H9 (cell line): ENCODE data around the gene MOB1B. TPM values are rescaled to one million over a fixed set of nuclear protein-coding genes. Genes with fewer than 3 reads are reported as not detected.

Experiments
- DNase-seq: peaks from one replicate; pipeline ENCODE4 v3.0.0-alpha.2; 2017
- H2AFZ ChIP-seq: one replicate; pipeline ENCODE4 v1.6.1; 2013; ENCODE audit warnings: mild to moderate bottlenecking, low read length, control low read depth, moderate library complexity
- H2AK5ac ChIP-seq: 2 replicates; pipeline ENCODE4 v1.6.1; 2013; ENCODE audit warnings: low read length, control low read depth, mixed read lengths; ENCODE audit not compliant: insufficient read length
- H2BK120ac ChIP-seq: one replicate; pipeline ENCODE4 v1.6.1; 2013; ENCODE audit warnings: low read depth, mild to moderate bottlenecking, low read length, control low read depth, inconsistent platforms; ENCODE audit not compliant: poor library complexity, severe bottlenecking
- H2BK12ac ChIP-seq: 2 replicates; pipeline ENCODE4 v1.6.1; 2013; ENCODE audit warnings: low read length, control low read depth, mixed read lengths, low read depth; ENCODE audit not compliant: insufficient read length
- H2BK15ac ChIP-seq: 2 replicates; pipeline ENCODE4 v1.6.1; 2013; ENCODE audit warnings: low read depth, low read length, control low read depth
- H2BK20ac ChIP-seq: one replicate; pipeline ENCODE4 v1.6.1; 2013; ENCODE audit warnings: low read depth, mild to moderate bottlenecking, low read length, control low read depth, inconsistent platforms; ENCODE audit not compliant: poor library complexity, severe bottlenecking
- H2BK5ac ChIP-seq: 2 replicates; pipeline ENCODE4 v1.6.1; 2013; ENCODE audit warnings: low read length, control low read depth, mixed read lengths; ENCODE audit not compliant: insufficient read length
- H3K14ac ChIP-seq: 2 replicates; pipeline ENCODE4 v1.6.1; 2013; ENCODE audit warnings: low read length, control low read depth; ENCODE audit not compliant: insufficient read depth
- H3K18ac ChIP-seq: 2 replicates; pipeline ENCODE4 v1.6.1; 2013; ENCODE audit warnings: low read depth, mild to moderate bottlenecking, mixed read lengths, low read length, control low read depth; ENCODE audit not compliant: insufficient read length
- H3K23ac ChIP-seq: 2 replicates; pipeline ENCODE4 v1.6.1; 2013; ENCODE audit warnings: low read length, control low read depth, mixed read lengths, low read depth; ENCODE audit not compliant: insufficient read length
- H3K23me2 ChIP-seq: 2 replicates; pipeline ENCODE4 v1.6.1; 2013; ENCODE audit warnings: low read depth, mild to moderate bottlenecking, mixed read lengths, low read length, control low read depth; ENCODE audit not compliant: insufficient read length, poor library complexity, severe bottlenecking
- H3K27ac ChIP-seq: 2 replicates; pipeline ENCODE4 v1.5.1; 2013; ENCODE audit warnings: low read length, control low read depth, mixed read lengths, low read depth; ENCODE audit not compliant: insufficient read length
- H3K27me3 ChIP-seq: 2 replicates; pipeline ENCODE4 v1.6.1; 2013; ENCODE audit warnings: low read length, control low read depth, inconsistent platforms; ENCODE audit not compliant: insufficient read depth
- H3K4ac ChIP-seq: 2 replicates; pipeline ENCODE4 v1.6.1; 2013; ENCODE audit warnings: low read depth, mild to moderate bottlenecking, control low read depth, inconsistent platforms, low read length, moderate library complexity
- H3K4me1 ChIP-seq: 2 replicates; pipeline ENCODE4 v1.6.1; 2013; ENCODE audit warnings: low read length, control low read depth, inconsistent platforms; ENCODE audit not compliant: insufficient read depth
- H3K4me2 ChIP-seq: 2 replicates; pipeline ENCODE4 v1.6.1; 2013; ENCODE audit warnings: low read length, control low read depth, mixed read lengths; ENCODE audit not compliant: insufficient read length, insufficient read depth
- H3K56ac ChIP-seq: 2 replicates; pipeline ENCODE4 v1.6.1; 2013; ENCODE audit warnings: low read depth, mild to moderate bottlenecking, mixed read lengths, low read length, control low read depth; ENCODE audit not compliant: insufficient read length
- H3K79me1 ChIP-seq: 2 replicates; pipeline ENCODE4 v1.6.1; 2013; ENCODE audit warnings: low read depth, mild to moderate bottlenecking, moderate library complexity, low read length, control low read depth, inconsistent platforms; ENCODE audit not compliant: insufficient read depth, poor library complexity, severe bottlenecking
- H3K79me2 ChIP-seq: 2 replicates; pipeline ENCODE4 v1.6.1; 2013; ENCODE audit warnings: low read length, control low read depth, inconsistent platforms; ENCODE audit not compliant: insufficient read depth
- H3K9ac ChIP-seq: 2 replicates; pipeline ENCODE4 v1.6.1; 2013; ENCODE audit warnings: low read length, control low read depth, mixed read lengths; ENCODE audit not compliant: insufficient read length; ENCODE audit errors: extremely low read depth
- H3K9me3 ChIP-seq: one replicate; pipeline ENCODE4 v1.6.1; 2013; ENCODE audit warnings: low read depth, low read length, inconsistent platforms; ENCODE audit not compliant: control insufficient read depth
- H3T11ph ChIP-seq: one replicate; pipeline ENCODE4 v1.6.1; 2013; ENCODE audit warnings: mild to moderate bottlenecking, low read length, control low read depth, inconsistent platforms
- H4K20me1 ChIP-seq: one replicate; pipeline ENCODE4 v1.6.1; 2013; ENCODE audit not compliant: control insufficient read depth, insufficient read length, insufficient read depth
- H4K5ac ChIP-seq: 2 replicates; pipeline ENCODE4 v1.6.1; 2013; ENCODE audit warnings: low read depth, mild to moderate bottlenecking, mixed read lengths, low read length, control low read depth; ENCODE audit not compliant: insufficient read length
- H4K8ac ChIP-seq: replicated peaks from 2 replicates; pipeline ENCODE4 v1.6.1; 2013; ENCODE audit warnings: low read length, control low read depth, mixed read lengths, low read depth; ENCODE audit not compliant: insufficient read length
- H4K91ac ChIP-seq: 2 replicates; pipeline ENCODE4 v1.6.1; 2013; ENCODE audit warnings: low read depth, mild to moderate bottlenecking, moderate library complexity, mixed read lengths, low read length, control low read depth; ENCODE audit not compliant: insufficient read length
- H3K27ac Mint-ChIP-seq, 3 experiments: 2 replicates in 2 of 3; 3 replicates in 1 of 3; pipeline ENCODE4 v1.8.0; 2020 to 2021; ENCODE audit warnings: mixed read lengths in 3 of 3, mild to moderate bottlenecking in 1 of 3, moderate library complexity in 1 of 3
- H3K27me3 Mint-ChIP-seq: 2 replicates; pipeline ENCODE4 v1.8.0; 2021; ENCODE audit warnings: low read depth, mild to moderate bottlenecking, moderate library complexity, mixed read lengths
- H3K36me3 Mint-ChIP-seq, 3 experiments: 2 replicates in 2 of 3; 3 replicates in 1 of 3; pipeline ENCODE4 v1.8.0; 2020 to 2021; ENCODE audit warnings: low read depth in 3 of 3, mixed read lengths in 3 of 3; ENCODE audit not compliant: insufficient read depth in 1 of 3
- H3K4me1 Mint-ChIP-seq, 2 experiments: 2 replicates each; pipeline ENCODE4 v1.8.0; 2020; ENCODE audit warnings: mixed read lengths in 2 of 2
- H3K4me3 Mint-ChIP-seq, 2 experiments: 2 replicates in 1 of 2; 3 replicates in 1 of 2; pipeline ENCODE4 v1.8.0; 2020 to 2021; ENCODE audit warnings: mild to moderate bottlenecking in 2 of 2, mixed read lengths in 2 of 2, moderate library complexity in 1 of 2
- H3K9me3 Mint-ChIP-seq, 2 experiments: 2 replicates in 1 of 2; 3 replicates in 1 of 2; pipeline ENCODE4 v1.8.0; 2020; ENCODE audit warnings: mild to moderate bottlenecking in 2 of 2, mixed read lengths in 2 of 2, moderate library complexity in 1 of 2
- CTCF ChIP-seq: fragments of 200-600 bp; sonication (generic); conservative IDR thresholded peaks from 3 replicates; pipeline ENCODE4 v1.8.0; 2021; ENCODE audit warnings: antibody characterized with exemption, mild to moderate bottlenecking
- total RNA-seq: library from RNA; stranded (reverse); gene quantifications from 2 replicates; pipeline ENCODE4 v1.2.1, GENCODE V29; 2021

Gene MOB1B
- total RNA-seq, 1 experiment from 2014 or later, result 30.3 TPM

- H3K18ac ChIP-seq, result no peak overlapping the region
- no peak overlapping the region for H3K4me2 ChIP-seq
- H4K20me1 ChIP-seq, result no peaks in the 10 kb centered on the region
- no peak overlapping the region; a peak in 1 of 7 replicates for H3K27ac Mint-ChIP-seq
- no peak overlapping the region for H2AK5ac ChIP-seq
- DNase-seq, result no peak
- no peaks in the 10 kb centered on the region for H3K79me2 ChIP-seq
- peaks cover 2 to 11% (median 9%) of the 10 kb centered on the region in 3 experiments; a peak in 4 of 7 replicates for H3K36me3 Mint-ChIP-seq
- no peak for TF ChIP-seq CTCF
- H3K23me2 ChIP-seq, result no peaks in the 10 kb centered on the region
- no peaks in the 10 kb centered on the region for H3K79me1 ChIP-seq
- no peak overlapping the region for H4K91ac ChIP-seq
- no peak overlapping the region for H3K4ac ChIP-seq
- no peak overlapping the region for H3K27ac ChIP-seq
- H2BK120ac ChIP-seq, result no peak overlapping the region
- H2BK12ac ChIP-seq, result no peak overlapping the region
- H3K9me3 ChIP-seq, result no peaks in the 10 kb centered on the region
- H3K9ac ChIP-seq, result no peak overlapping the region
- no peaks in the 10 kb centered on the region for H3K27me3 Mint-ChIP-seq
- H3K23ac ChIP-seq, result no peak overlapping the region
- no peak overlapping the region for H4K5ac ChIP-seq
- H3K4me1 ChIP-seq, result peaks cover 3% of the 10 kb centered on the region; the same call in 1 of the 2 replicates
- H3K9me3 Mint-ChIP-seq, result no peaks in the 10 kb centered on the region
- no peak overlapping the region for H4K8ac ChIP-seq
- no peak overlapping the region for H3K56ac ChIP-seq
- no peak overlapping the region for H2BK20ac ChIP-seq
- H3T11ph ChIP-seq, result no peak overlapping the region
- H2AFZ ChIP-seq, result no peak overlapping the region
- no peak overlapping the region for H3K4me3 Mint-ChIP-seq
- no peaks in the 10 kb centered on the region for H3K27me3 ChIP-seq
- H2BK15ac ChIP-seq, result no peak overlapping the region
- H3K14ac ChIP-seq, result no peak overlapping the region
- H3K4me1 Mint-ChIP-seq, result no peaks in the 10 kb centered on the region
- H2BK5ac ChIP-seq, result no peak overlapping the region
Observed at GRCh38 chr4:70980196-70980595, 78.0 kb downstream of the MOB1B start.
